Measurements from ENCODE around the gene CDH23.

The CDH23 gene

GRCh38 chr10:71743089-71743838 is 346.5 kb downstream of the CDH23 start:
- Histone ChIP-seq H3K9me3 (ENCODE audit: control insufficient read depth, low read length) (no peaks in the 10 kb centered on the region), H3K4me3 (ENCODE audit: insufficient read depth, low read depth, low read length) (no peak overlapping the region), H3K27ac (ENCODE audit: insufficient read depth, low read depth, low read length, poor library complexity, severe bottlenecking) (no peak overlapping the region), H3K4me1 (ENCODE audit: control insufficient read depth, insufficient read depth, low read length) (peaks cover 3% of the 10 kb centered on the region), H3K36me3 (ENCODE audit: control insufficient read depth, insufficient read depth, low read length) (no peaks in the 10 kb centered on the region), H3K27me3 (ENCODE audit: control insufficient read depth, insufficient read depth, low read length, poor library complexity, severe bottlenecking) (no peaks in the 10 kb centered on the region)
- 90 to 91% methylated on average over 4 of the region's 4 CpGs for WGBS, 2 experiments

- Histone ChIP-seq H3K4me1 (ENCODE audit: control insufficient read depth, insufficient read depth, low read length) (peaks cover 3% of the 10 kb centered on the region), H3K9me3 (ENCODE audit: control insufficient read depth, low read length) (no peaks in the 10 kb centered on the region), H3K4me3 (ENCODE audit: insufficient read depth, low read depth, low read length) (no peak overlapping the region), H3K27me3 (ENCODE audit: control insufficient read depth, insufficient read depth, low read length, poor library complexity, severe bottlenecking) (no peaks in the 10 kb centered on the region), H3K27ac (ENCODE audit: insufficient read depth, low read depth, low read length, poor library complexity, severe bottlenecking) (no peak overlapping the region), H3K36me3 (ENCODE audit: control insufficient read depth, insufficient read depth, low read length) (no peaks in the 10 kb centered on the region)
- whole genome bisulfite sequencing, 2 experiments = 82 to 100% methylated on average over 1 of the region's 1 CpG
Observed at GRCh38 chr10:71743866-71744265, 347.1 kb downstream of the CDH23 start.

- WGBS, 2 experiments = 95 to 98% methylated on average over 7 of the region's 8 CpGs
- Histone ChIP-seq H3K4me1 (ENCODE audit: control insufficient read depth, insufficient read depth, low read length) (peaks cover 3% of the 10 kb centered on the region), H3K4me3 (ENCODE audit: insufficient read depth, low read depth, low read length) (no peak overlapping the region), H3K9me3 (ENCODE audit: control insufficient read depth, low read length) (no peaks in the 10 kb centered on the region), H3K36me3 (ENCODE audit: control insufficient read depth, insufficient read depth, low read length) (no peaks in the 10 kb centered on the region), H3K27ac (ENCODE audit: insufficient read depth, low read depth, low read length, poor library complexity, severe bottlenecking) (no peak overlapping the region), H3K27me3 (ENCODE audit: control insufficient read depth, insufficient read depth, low read length, poor library complexity, severe bottlenecking) (no peaks in the 10 kb centered on the region)
Observed at GRCh38 chr10:71744897-71745663, 348.4 kb downstream of the CDH23 start.

- Histone ChIP-seq H3K27me3 (ENCODE audit: control insufficient read depth, insufficient read depth, low read length, poor library complexity, severe bottlenecking) (no peaks in the 10 kb centered on the region), H3K4me3 (ENCODE audit: insufficient read depth, low read depth, low read length) (no peak overlapping the region), H3K36me3 (ENCODE audit: control insufficient read depth, insufficient read depth, low read length) (no peaks in the 10 kb centered on the region), H3K27ac (ENCODE audit: insufficient read depth, low read depth, low read length, poor library complexity, severe bottlenecking) (no peak overlapping the region), H3K4me1 (ENCODE audit: control insufficient read depth, insufficient read depth, low read length) (peaks cover 3% of the 10 kb centered on the region), H3K9me3 (ENCODE audit: control insufficient read depth, low read length) (no peaks in the 10 kb centered on the region)
- 92 to 96% methylated on average over 2 of the region's 2 CpGs for WGBS, 2 experiments
Observed at GRCh38 chr10:71745664-71746250, 349.0 kb downstream of the CDH23 start.

GRCh38 chr10:71746344-71747037 is 349.8 kb downstream of the CDH23 start:
- Histone ChIP-seq H3K36me3 (ENCODE audit: control insufficient read depth, insufficient read depth, low read length) (no peaks in the 10 kb centered on the region), H3K4me3 (ENCODE audit: insufficient read depth, low read depth, low read length) (no peak overlapping the region), H3K9me3 (ENCODE audit: control insufficient read depth, low read length) (no peaks in the 10 kb centered on the region), H3K4me1 (ENCODE audit: control insufficient read depth, insufficient read depth, low read length) (peaks cover 3% of the 10 kb centered on the region), H3K27ac (ENCODE audit: insufficient read depth, low read depth, low read length, poor library complexity, severe bottlenecking) (no peak overlapping the region), H3K27me3 (ENCODE audit: control insufficient read depth, insufficient read depth, low read length, poor library complexity, severe bottlenecking) (no peaks in the 10 kb centered on the region)
- WGBS, 2 experiments = 73 to 75% methylated on average over 13 of the region's 13 CpGs

- H3K27ac ChIP-seq (ENCODE audit: insufficient read depth, low read depth, low read length, poor library complexity, severe bottlenecking) = no peak overlapping the region
- no peaks in the 10 kb centered on the region for H3K27me3 ChIP-seq (ENCODE audit: control insufficient read depth, insufficient read depth, low read length, poor library complexity, severe bottlenecking)
- peaks cover 3% of the 10 kb centered on the region for H3K4me1 ChIP-seq (ENCODE audit: control insufficient read depth, insufficient read depth, low read length)
- no peaks in the 10 kb centered on the region for H3K9me3 ChIP-seq (ENCODE audit: control insufficient read depth, low read length)
- no peaks in the 10 kb centered on the region for H3K36me3 ChIP-seq (ENCODE audit: control insufficient read depth, insufficient read depth, low read length)
- H3K4me3 ChIP-seq (ENCODE audit: insufficient read depth, low read depth, low read length) = no peak overlapping the region
- WGBS, 2 experiments = 94 to 98% methylated on average over 2 of the region's 2 CpGs
Observed at GRCh38 chr10:71747039-71747531, 350.4 kb downstream of the CDH23 start.

GRCh38 chr10:71747551-71748523 is 351.1 kb downstream of the CDH23 start:
- H3K27ac ChIP-seq (ENCODE audit: insufficient read depth, low read depth, low read length, poor library complexity, severe bottlenecking) = no peak overlapping the region
- H3K4me1 ChIP-seq (ENCODE audit: control insufficient read depth, insufficient read depth, low read length) = peaks cover 3% of the 10 kb centered on the region
- no peaks in the 10 kb centered on the region for H3K27me3 ChIP-seq (ENCODE audit: control insufficient read depth, insufficient read depth, low read length, poor library complexity, severe bottlenecking)
- no peaks in the 10 kb centered on the region for H3K9me3 ChIP-seq (ENCODE audit: control insufficient read depth, low read length)
- WGBS, 2 experiments = 80 to 83% methylated on average over 14 of the region's 14 CpGs
- no peaks in the 10 kb centered on the region for H3K36me3 ChIP-seq (ENCODE audit: control insufficient read depth, insufficient read depth, low read length)
- H3K4me3 ChIP-seq (ENCODE audit: insufficient read depth, low read depth, low read length) = no peak overlapping the region

GRCh38 chr10:71748671-71749191 is 352.0 kb downstream of the CDH23 start:
- H3K4me3 ChIP-seq (ENCODE audit: insufficient read depth, low read depth, low read length) = no peak overlapping the region
- 80 to 83% methylated on average over 15 of the region's 15 CpGs for WGBS, 2 experiments
- H3K4me1 ChIP-seq (ENCODE audit: control insufficient read depth, insufficient read depth, low read length) = peaks cover 3% of the 10 kb centered on the region

GRCh38 chr10:71749396-71749795 is 352.7 kb downstream of the CDH23 start:
- Histone ChIP-seq H3K9me3 (ENCODE audit: control insufficient read depth, low read length) (no peaks in the 10 kb centered on the region), H3K4me1 (ENCODE audit: control insufficient read depth, insufficient read depth, low read length) (peaks cover 3% of the 10 kb centered on the region), H3K27ac (ENCODE audit: insufficient read depth, low read depth, low read length, poor library complexity, severe bottlenecking) (no peak overlapping the region), H3K36me3 (ENCODE audit: control insufficient read depth, insufficient read depth, low read length) (no peaks in the 10 kb centered on the region), H3K4me3 (ENCODE audit: insufficient read depth, low read depth, low read length) (no peak overlapping the region), H3K27me3 (ENCODE audit: control insufficient read depth, insufficient read depth, low read length, poor library complexity, severe bottlenecking) (no peaks in the 10 kb centered on the region)
- WGBS, 2 experiments = 91 to 93% methylated on average over 4 of the region's 4 CpGs

More at GRCh38 chr10:71748671-71749191, 352.0 kb downstream of the CDH23 start:
- Histone ChIP-seq H3K27me3 (ENCODE audit: control insufficient read depth, insufficient read depth, low read length, poor library complexity, severe bottlenecking) (no peaks in the 10 kb centered on the region), H3K36me3 (ENCODE audit: control insufficient read depth, insufficient read depth, low read length) (no peaks in the 10 kb centered on the region), H3K27ac (ENCODE audit: insufficient read depth, low read depth, low read length, poor library complexity, severe bottlenecking) (no peak overlapping the region), H3K9me3 (ENCODE audit: control insufficient read depth, low read length) (no peaks in the 10 kb centered on the region)

Measured in ectodermal cell (in vitro differentiated cells).